ENCODE data around the gene CDC73.

Gene CDC73

DNA sequence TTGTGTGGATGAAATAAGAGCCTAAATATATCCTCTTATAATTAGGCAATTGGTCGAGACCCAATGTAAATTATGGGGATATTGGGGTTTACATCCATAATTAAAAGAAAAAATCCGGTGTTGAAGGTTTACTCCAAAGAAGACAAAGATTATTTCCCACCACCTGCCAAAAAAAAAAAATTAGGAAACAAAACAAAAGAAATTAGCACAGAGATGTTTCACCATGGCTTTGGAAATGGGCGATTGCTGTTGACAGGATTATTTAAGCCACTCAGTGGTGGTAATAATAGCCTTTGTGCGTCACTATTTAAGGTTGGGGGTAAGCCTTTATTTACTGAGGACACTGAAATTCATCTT, 16.0 kb upstream of the CDC73 start:
- H3K79me2 ChIP-seq: peaks cover 4% of the 10 kb centered on the region
- no peak overlapping the region for H3K9ac ChIP-seq
- peak overlapping the region; percentile 77 for H3K4me3 ChIP-seq (ENCODE audit: low read depth, low read length)
- H3K4me2 ChIP-seq (ENCODE audit: low read length): peak overlapping the region; percentile 91
- no peaks in the 10 kb centered on the region for H3K9me3 ChIP-seq (ENCODE audit: control insufficient read depth, low read length)
- H3K27me3 ChIP-seq (ENCODE audit: control insufficient read depth, insufficient read depth, low read length): no peaks in the 10 kb centered on the region
- H3K4me1 ChIP-seq: no peaks in the 10 kb centered on the region
- H3K27ac ChIP-seq: peak overlapping the region; percentile 72
- TF ChIP-seq, protein P1, sequence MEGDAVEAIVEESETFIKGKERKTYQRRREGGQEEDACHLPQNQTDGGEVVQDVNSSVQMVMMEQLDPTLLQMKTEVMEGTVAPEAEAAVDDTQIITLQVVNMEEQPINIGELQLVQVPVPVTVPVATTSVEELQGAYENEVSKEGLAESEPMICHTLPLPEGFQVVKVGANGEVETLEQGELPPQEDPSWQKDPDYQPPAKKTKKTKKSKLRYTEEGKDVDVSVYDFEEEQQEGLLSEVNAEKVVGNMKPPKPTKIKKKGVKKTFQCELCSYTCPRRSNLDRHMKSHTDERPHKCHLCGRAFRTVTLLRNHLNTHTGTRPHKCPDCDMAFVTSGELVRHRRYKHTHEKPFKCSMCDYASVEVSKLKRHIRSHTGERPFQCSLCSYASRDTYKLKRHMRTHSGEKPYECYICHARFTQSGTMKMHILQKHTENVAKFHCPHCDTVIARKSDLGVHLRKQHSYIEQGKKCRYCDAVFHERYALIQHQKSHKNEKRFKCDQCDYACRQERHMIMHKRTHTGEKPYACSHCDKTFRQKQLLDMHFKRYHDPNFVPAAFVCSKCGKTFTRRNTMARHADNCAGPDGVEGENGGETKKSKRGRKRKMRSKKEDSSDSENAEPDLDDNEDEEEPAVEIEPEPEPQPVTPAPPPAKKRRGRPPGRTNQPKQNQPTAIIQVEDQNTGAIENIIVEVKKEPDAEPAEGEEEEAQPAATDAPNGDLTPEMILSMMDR (IDR thresholded peaks at IDR 0.05): no peak
- H3K36me3 ChIP-seq (ENCODE audit: control insufficient read depth, insufficient read depth, low read length): no peaks in the 10 kb centered on the region
- peak overlapping the region; percentile 89 for H2AFZ ChIP-seq

DNA sequence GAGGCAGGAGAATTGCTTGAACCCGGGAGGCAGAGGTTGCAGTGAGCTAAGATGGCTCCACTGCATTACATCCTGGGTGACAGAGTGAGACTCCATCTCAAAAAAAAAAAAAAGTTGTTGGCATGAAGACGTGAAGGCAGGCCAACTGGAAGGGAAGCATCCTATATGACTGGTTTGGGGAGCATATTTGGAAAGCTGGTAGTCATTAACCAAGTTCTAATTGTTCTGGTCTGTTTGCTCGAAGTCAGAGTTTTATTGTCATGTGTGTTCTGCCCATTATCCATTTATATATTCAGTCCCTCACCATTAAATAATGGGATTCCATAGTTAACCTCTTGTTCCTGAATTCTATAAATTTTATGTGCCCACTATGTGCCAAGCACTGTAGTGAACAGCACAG, 13.4 kb upstream of the CDC73 start:
- no peak overlapping the region for H3K4me3 ChIP-seq (ENCODE audit: low read depth, low read length)
- H3K27ac ChIP-seq: no peak overlapping the region
- no peak overlapping the region for H3K9ac ChIP-seq
- H3K27me3 ChIP-seq (ENCODE audit: control insufficient read depth, insufficient read depth, low read length): no peaks in the 10 kb centered on the region
- no peak overlapping the region for H2AFZ ChIP-seq
- H3K4me2 ChIP-seq (ENCODE audit: low read length): no peak overlapping the region
- H3K4me1 ChIP-seq: no peaks in the 10 kb centered on the region
- TF ChIP-seq, protein P1 (IDR thresholded peaks at IDR 0.05): no peak
- H3K79me2 ChIP-seq: no peaks in the 10 kb centered on the region
- no peaks in the 10 kb centered on the region for H3K9me3 ChIP-seq (ENCODE audit: control insufficient read depth, low read length)
- H3K36me3 ChIP-seq (ENCODE audit: control insufficient read depth, insufficient read depth, low read length): no peaks in the 10 kb centered on the region

DNA sequence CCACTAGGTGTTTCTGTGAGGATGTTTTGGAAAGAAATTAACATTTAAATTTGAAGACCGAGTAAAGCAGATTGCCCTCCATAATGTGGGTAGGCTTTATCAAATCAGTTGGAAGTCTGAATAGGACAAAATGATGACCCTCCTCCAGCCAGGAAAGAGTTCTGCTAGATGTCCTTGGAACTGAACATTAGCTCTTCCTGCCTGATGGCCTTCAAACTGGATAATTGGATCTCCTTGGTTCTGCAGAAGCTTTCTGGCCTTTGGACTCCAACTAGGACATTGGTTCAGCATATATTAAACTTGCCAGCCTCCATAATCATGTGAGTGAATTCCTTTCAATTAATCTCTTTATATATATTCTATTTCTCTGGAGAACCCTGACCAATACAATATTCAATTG, 12.2 kb upstream of the CDC73 start:
- no peak overlapping the region for H3K9ac ChIP-seq
- TF ChIP-seq, protein P1 (IDR thresholded peaks at IDR 0.05): no peak
- H3K4me1 ChIP-seq: no peaks in the 10 kb centered on the region
- H3K4me2 ChIP-seq (ENCODE audit: low read length): no peak overlapping the region
- H3K9me3 ChIP-seq (ENCODE audit: control insufficient read depth, low read length): no peaks in the 10 kb centered on the region
- H3K36me3 ChIP-seq (ENCODE audit: control insufficient read depth, insufficient read depth, low read length): no peaks in the 10 kb centered on the region
- no peak overlapping the region for H3K27ac ChIP-seq
- H3K4me3 ChIP-seq (ENCODE audit: low read depth, low read length): no peak overlapping the region
- H3K79me2 ChIP-seq: no peaks in the 10 kb centered on the region
- no peaks in the 10 kb centered on the region for H3K27me3 ChIP-seq (ENCODE audit: control insufficient read depth, insufficient read depth, low read length)
- H2AFZ ChIP-seq: no peak overlapping the region

DNA sequence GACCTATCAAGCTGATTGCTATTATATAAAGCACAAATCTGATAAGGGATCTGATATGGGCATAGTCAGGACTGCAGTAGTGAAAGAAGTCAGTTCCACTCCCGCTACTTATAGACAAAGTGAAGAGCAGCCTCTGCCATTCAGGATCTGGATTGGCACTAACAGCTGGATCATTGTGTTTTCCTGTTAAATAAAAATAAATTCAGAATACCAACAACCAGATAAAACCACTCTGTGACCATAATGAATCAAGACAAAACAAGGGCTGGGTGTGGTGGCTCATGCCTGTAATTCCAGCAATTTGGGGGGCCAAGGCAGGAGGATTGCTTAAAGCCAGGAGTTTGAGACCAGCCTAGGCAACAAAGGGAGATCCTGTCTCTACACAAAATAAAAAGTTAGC, 11.6 kb upstream of the CDC73 start:
- Histone ChIP-seq H3K79me2 (no peaks in the 10 kb centered on the region), H3K27ac (no peak overlapping the region), H3K4me2 (ENCODE audit: low read length) (no peak overlapping the region), H3K4me1 (no peaks in the 10 kb centered on the region), H3K36me3 (ENCODE audit: control insufficient read depth, insufficient read depth, low read length) (no peaks in the 10 kb centered on the region), H3K27me3 (ENCODE audit: control insufficient read depth, insufficient read depth, low read length) (no peaks in the 10 kb centered on the region), H3K4me3 (ENCODE audit: low read depth, low read length) (no peak overlapping the region), H3K9ac (no peak overlapping the region), H3K9me3 (ENCODE audit: control insufficient read depth, low read length) (no peaks in the 10 kb centered on the region), H2AFZ (no peak overlapping the region)
- TF ChIP-seq, protein P1 (IDR thresholded peaks at IDR 0.05): no peak

DNA sequence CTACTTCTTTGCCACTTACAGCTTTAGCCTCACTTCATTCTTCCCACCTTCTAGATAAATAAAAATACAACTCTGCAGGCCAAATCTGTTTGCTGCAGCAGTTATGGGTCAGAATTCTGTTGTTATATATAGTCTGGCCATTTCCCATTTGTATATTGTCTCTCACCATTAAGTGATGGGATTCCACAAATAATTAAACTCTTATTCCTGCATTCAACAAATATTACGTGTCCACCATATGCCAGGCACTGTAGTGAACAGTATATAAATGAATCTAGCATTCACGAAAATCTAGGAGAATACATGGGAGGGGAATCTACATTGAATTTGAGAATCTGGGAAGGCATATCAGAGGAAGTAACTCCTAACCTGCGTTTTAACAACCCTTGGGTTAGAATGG, 11.0 kb upstream of the CDC73 start:
- no peak overlapping the region for H3K4me2 ChIP-seq (ENCODE audit: low read length)
- H3K79me2 ChIP-seq: no peaks in the 10 kb centered on the region
- no peak overlapping the region for H2AFZ ChIP-seq
- TF ChIP-seq, protein P1 (IDR thresholded peaks at IDR 0.05): no peak
- no peaks in the 10 kb centered on the region for H3K36me3 ChIP-seq (ENCODE audit: control insufficient read depth, insufficient read depth, low read length)
- no peaks in the 10 kb centered on the region for H3K4me1 ChIP-seq
- no peaks in the 10 kb centered on the region for H3K27me3 ChIP-seq (ENCODE audit: control insufficient read depth, insufficient read depth, low read length)
- H3K4me3 ChIP-seq (ENCODE audit: low read depth, low read length): no peak overlapping the region
- no peaks in the 10 kb centered on the region for H3K9me3 ChIP-seq (ENCODE audit: control insufficient read depth, low read length)
- H3K9ac ChIP-seq: no peak overlapping the region
- H3K27ac ChIP-seq: no peak overlapping the region
